ENCODE measurements around the gene CDCA7. TPM values are rescaled to one million over a fixed set of nuclear protein-coding genes. Genes with fewer than 3 reads are reported as not detected.
"Not testable (repeated sequence)": the region's sequence is repeated elsewhere in the genome, so short reads cannot be mapped to it uniquely, and the experiment has no call there.

Gene CDCA7
- total RNA-seq, 3 donors from 2014 or later, result 23.1 to 36.9 (median 28.0) TPM

DNA sequence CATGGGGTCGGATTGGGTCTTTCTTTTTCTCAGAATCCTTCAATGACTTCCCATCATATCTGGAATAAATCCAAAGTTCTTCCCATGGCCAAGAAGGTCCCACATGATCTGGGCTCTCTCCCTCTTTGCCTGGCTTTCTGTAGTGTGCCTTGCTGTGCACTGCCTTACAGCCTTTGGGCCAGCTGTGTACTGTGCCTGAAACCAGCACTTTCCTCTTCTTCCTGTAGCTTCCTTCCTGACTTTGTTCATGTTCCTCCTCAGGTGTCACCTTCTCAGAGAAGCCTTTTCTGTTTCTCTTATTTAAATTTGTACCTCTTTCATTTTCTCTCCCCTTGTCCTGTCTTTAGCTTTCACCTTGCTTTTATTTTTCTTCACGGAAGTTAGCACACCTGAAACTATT lies 4.3 kb upstream of the CDCA7 start:
- H3K36me3 Mint-ChIP-seq (ENCODE audit: insufficient read depth), result no peaks in the 10 kb centered on the region
- peaks cover 9% of the 10 kb centered on the region for H3K9me3 Mint-ChIP-seq
- ATAC-seq (no peak), DNase-seq (no peak)
- H3K4me1 Mint-ChIP-seq (ENCODE audit: low read depth), result peaks cover 10% of the 10 kb centered on the region
- peaks cover 24% of the 10 kb centered on the region for H3K27me3 Mint-ChIP-seq (ENCODE audit: low read depth)
- no peak overlapping the region for H3K4me3 Mint-ChIP-seq

- ATAC-seq (no peak), DNase-seq (no peak)
- Mint-ChIP-seq H3K9me3 (peaks cover under 1% of the 10 kb centered on the region), H3K36me3 (ENCODE audit: insufficient read depth) (no peaks in the 10 kb centered on the region), H3K27me3 (ENCODE audit: low read depth) (peaks cover 37% of the 10 kb centered on the region), H3K4me1 (ENCODE audit: low read depth) (peaks cover 18% of the 10 kb centered on the region), H3K4me3 (no peak overlapping the region)
Observed at GRCh38 chr2:173351879-173352278, 2.8 kb upstream of the CDCA7 start.

- Mint-ChIP-seq H3K4me3 (peak overlapping the region; percentile 85), H3K9me3 (no peaks in the 10 kb centered on the region), H3K4me1 (ENCODE audit: low read depth) (peaks cover 18% of the 10 kb centered on the region), H3K27me3 (ENCODE audit: low read depth) (peaks cover 40% of the 10 kb centered on the region), H3K36me3 (ENCODE audit: insufficient read depth) (no peaks in the 10 kb centered on the region)
- ATAC-seq (no peak), DNase-seq (no peak)
Observed at GRCh38 chr2:173353556-173353955, 1.1 kb upstream of the CDCA7 start.

- no peaks in the 10 kb centered on the region for H3K36me3 Mint-ChIP-seq (ENCODE audit: insufficient read depth)
- H3K4me1 Mint-ChIP-seq (ENCODE audit: low read depth), result peaks cover 20% of the 10 kb centered on the region
- peak overlapping the region; percentile 85 for H3K4me3 Mint-ChIP-seq
- peak; percentile 41 to 43 for ATAC-seq
- H3K27me3 Mint-ChIP-seq (ENCODE audit: low read depth), result peaks cover 44% of the 10 kb centered on the region
- no peak for DNase-seq
- H3K9me3 Mint-ChIP-seq, result no peaks in the 10 kb centered on the region
Observed at GRCh38 chr2:173354073-173354581, 545 bp upstream of the CDCA7 start.

- peak overlapping the region; percentile 84 for H3K4me3 Mint-ChIP-seq
- peak; percentile 32 to 35 for ATAC-seq
- H3K27me3 Mint-ChIP-seq (ENCODE audit: low read depth), result peaks cover 46% of the 10 kb centered on the region
- H3K36me3 Mint-ChIP-seq (ENCODE audit: insufficient read depth), result no peaks in the 10 kb centered on the region
- no peaks in the 10 kb centered on the region for H3K9me3 Mint-ChIP-seq
- peaks cover 24% of the 10 kb centered on the region for H3K4me1 Mint-ChIP-seq (ENCODE audit: low read depth)
- DNase-seq, result no peak
Observed at GRCh38 chr2:173355132-173355865, 627 bp downstream of the CDCA7 start.

- peaks cover 24% of the 10 kb centered on the region for H3K4me1 Mint-ChIP-seq (ENCODE audit: low read depth)
- peak overlapping the region; percentile 84 for H3K4me3 Mint-ChIP-seq
- no peaks in the 10 kb centered on the region for H3K36me3 Mint-ChIP-seq (ENCODE audit: insufficient read depth)
- no peaks in the 10 kb centered on the region for H3K9me3 Mint-ChIP-seq
- DNase-seq, result no peak
- no peak for ATAC-seq
- peaks cover 46% of the 10 kb centered on the region for H3K27me3 Mint-ChIP-seq (ENCODE audit: low read depth)
Observed at GRCh38 chr2:173355866-173356508, 1.3 kb downstream of the CDCA7 start.

GRCh38 chr2:173357346-173357745 lies 2.7 kb downstream of the CDCA7 start:
- H3K4me1 Mint-ChIP-seq (ENCODE audit: low read depth), result peaks cover 24% of the 10 kb centered on the region
- ATAC-seq, result no peak

DNA sequence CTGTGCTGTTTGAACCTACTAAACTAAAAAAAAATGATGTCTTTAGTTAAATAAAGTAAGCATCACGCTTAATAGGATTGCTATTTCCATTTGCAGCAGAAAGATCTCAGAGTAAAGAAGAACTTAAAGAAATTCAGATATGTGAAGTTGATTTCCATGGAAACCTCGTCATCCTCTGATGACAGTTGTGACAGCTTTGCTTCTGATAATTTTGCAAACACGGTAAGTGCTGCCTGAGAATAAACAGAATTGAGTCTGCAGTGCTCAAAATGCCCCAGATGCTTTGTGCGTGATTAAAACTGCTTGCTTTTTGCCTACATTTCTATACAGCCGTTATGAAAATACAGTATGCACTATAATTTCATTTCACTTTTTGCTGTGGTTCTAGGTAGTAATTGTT lies 3.9 kb downstream of the CDCA7 start:
- Mint-ChIP-seq H3K27me3 (ENCODE audit: low read depth) (peaks cover 32% of the 10 kb centered on the region), H3K4me3 (no peak overlapping the region), H3K4me1 (ENCODE audit: low read depth) (peaks cover 23% of the 10 kb centered on the region), H3K36me3 (ENCODE audit: insufficient read depth) (no peaks in the 10 kb centered on the region), H3K9me3 (no peaks in the 10 kb centered on the region)
- no peak for ATAC-seq
- no peak for DNase-seq

More at GRCh38 chr2:173357346-173357745, 2.7 kb downstream of the CDCA7 start:
- no peak overlapping the region for H3K4me3 Mint-ChIP-seq
- DNase-seq, result no peak
- peaks cover 44% of the 10 kb centered on the region for H3K27me3 Mint-ChIP-seq (ENCODE audit: low read depth)
- no peaks in the 10 kb centered on the region for H3K36me3 Mint-ChIP-seq (ENCODE audit: insufficient read depth)
- H3K9me3 Mint-ChIP-seq, result no peaks in the 10 kb centered on the region

DNA sequence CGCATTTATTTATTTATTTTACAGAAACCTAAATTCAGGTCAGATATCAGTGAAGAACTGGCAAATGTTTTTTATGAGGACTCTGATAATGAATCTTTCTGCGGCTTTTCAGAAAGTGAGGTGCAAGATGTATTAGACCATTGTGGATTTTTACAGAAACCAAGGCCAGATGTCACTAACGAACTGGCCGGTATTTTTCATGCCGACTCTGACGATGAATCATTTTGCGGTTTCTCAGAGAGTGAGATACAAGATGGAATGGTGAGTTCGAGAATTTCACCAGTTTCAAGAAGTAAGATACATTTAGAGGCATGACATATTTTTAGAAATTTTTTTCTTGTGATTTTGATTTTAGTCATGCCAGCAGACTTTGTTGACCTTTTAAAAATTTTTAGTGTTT lies 4.6 kb downstream of the CDCA7 start:
- no peak for ATAC-seq
- Mint-ChIP-seq H3K4me1 (ENCODE audit: low read depth) (peaks cover 17% of the 10 kb centered on the region), H3K9me3 (no peaks in the 10 kb centered on the region), H3K36me3 (ENCODE audit: insufficient read depth) (no peaks in the 10 kb centered on the region), H3K27me3 (ENCODE audit: low read depth) (peaks cover 26% of the 10 kb centered on the region), H3K4me3 (no peak overlapping the region)
- DNase-seq, result no peak

GRCh38 chr2:173370198-173370597 lies 15.5 kb downstream of the CDCA7 start:
- Mint-ChIP-seq H3K36me3 (ENCODE audit: insufficient read depth) (no peaks in the 10 kb centered on the region), H3K4me3 (peak overlapping the region; percentile 7), H3K4me1 (ENCODE audit: low read depth) (peaks cover 9% of the 10 kb centered on the region), H3K9me3 (no peaks in the 10 kb centered on the region), H3K27me3 (ENCODE audit: low read depth) (no peaks in the 10 kb centered on the region)
- peak; percentile 23 to 28 for ATAC-seq
- no peak for DNase-seq

GRCh38 chr2:173371023-173371422 lies 16.4 kb downstream of the CDCA7 start:
- no peak overlapping the region for H3K4me3 Mint-ChIP-seq
- no peaks in the 10 kb centered on the region for H3K9me3 Mint-ChIP-seq
- no peaks in the 10 kb centered on the region for H3K36me3 Mint-ChIP-seq (ENCODE audit: insufficient read depth)
- ATAC-seq (no peak), DNase-seq (no peak)
- no peaks in the 10 kb centered on the region for H3K27me3 Mint-ChIP-seq (ENCODE audit: low read depth)
- peaks cover 9% of the 10 kb centered on the region for H3K4me1 Mint-ChIP-seq (ENCODE audit: low read depth)

DNA sequence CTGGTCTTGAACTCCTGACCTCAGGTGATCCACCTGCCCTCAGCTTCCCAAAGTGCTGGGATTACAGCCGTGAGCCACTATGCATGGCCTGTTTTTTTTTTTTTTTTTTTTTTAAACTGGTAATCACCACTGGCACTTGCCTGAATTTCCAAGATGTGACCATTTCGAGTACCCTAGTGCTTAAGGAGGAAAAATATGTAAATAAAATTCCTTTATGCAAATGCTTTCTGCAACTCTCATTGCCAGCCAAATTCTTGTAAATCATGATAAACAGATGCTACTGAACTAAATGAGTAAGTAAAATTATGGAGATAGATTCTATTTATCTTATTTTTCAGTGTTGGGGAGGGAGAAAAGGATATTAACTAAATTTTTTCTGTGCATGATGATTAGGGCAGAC lies 18.6 kb downstream of the CDCA7 start:
- peaks cover 9% of the 10 kb centered on the region for H3K4me1 Mint-ChIP-seq (ENCODE audit: low read depth)
- DNase-seq (no peak), ATAC-seq (no peak)
- no peaks in the 10 kb centered on the region for H3K27me3 Mint-ChIP-seq (ENCODE audit: low read depth)
- no peak overlapping the region for H3K4me3 Mint-ChIP-seq
- H3K36me3 Mint-ChIP-seq (ENCODE audit: insufficient read depth), result no peaks in the 10 kb centered on the region
- no peaks in the 10 kb centered on the region for H3K9me3 Mint-ChIP-seq

GRCh38 chr2:173374634-173375033 lies 20.0 kb downstream of the CDCA7 start:
- Mint-ChIP-seq H3K4me1 (ENCODE audit: low read depth) (peaks cover 8% of the 10 kb centered on the region), H3K4me3 (no peak overlapping the region), H3K36me3 (ENCODE audit: insufficient read depth) (no peaks in the 10 kb centered on the region), H3K27me3 (ENCODE audit: low read depth) (no peaks in the 10 kb centered on the region), H3K9me3 (no peaks in the 10 kb centered on the region)
- DNase-seq (no peak), ATAC-seq (no peak)

- H3K4me1 Mint-ChIP-seq (ENCODE audit: low read depth); H3K27me3 Mint-ChIP-seq (ENCODE audit: low read depth); H3K36me3 Mint-ChIP-seq (ENCODE audit: insufficient read depth); ATAC-seq; DNase-seq; H3K4me3 Mint-ChIP-seq; H3K9me3 Mint-ChIP-seq: not testable (repeated sequence)
Observed at GRCh38 chr2:173385534-173385933, 30.9 kb downstream of the CDCA7 start.
